ENCODE data around the gene RASSF5.
"Not testable (repeated sequence)": the region's sequence is repeated elsewhere in the genome, so short reads cannot be mapped to it uniquely, and the experiment has no call there.

Gene RASSF5

GRCh38 chr1:206476591-206476990 lies 30.7 kb upstream of the RASSF5 start:
- no peak for DNase-seq (ENCODE audit: low spot score)

- DNase-seq (ENCODE audit: low spot score), result no peak
Observed at GRCh38 chr1:206477110-206477509, 30.2 kb upstream of the RASSF5 start.

- DNase-seq (ENCODE audit: low spot score), result no peak
Observed at GRCh38 chr1:206477581-206478380, 29.6 kb upstream of the RASSF5 start.

- DNase-seq (ENCODE audit: low spot score), result no peak
Observed at GRCh38 chr1:206478746-206479145, 28.6 kb upstream of the RASSF5 start.

- DNase-seq (ENCODE audit: low spot score), result peak; percentile 87
Observed at GRCh38 chr1:206479183-206480125, 27.9 kb upstream of the RASSF5 start.

GRCh38 chr1:206480211-206480610 lies 27.1 kb upstream of the RASSF5 start:
- DNase-seq (ENCODE audit: low spot score), result no peak

- DNase-seq (ENCODE audit: low spot score), result no peak
Observed at GRCh38 chr1:206482611-206483010, 24.7 kb upstream of the RASSF5 start.

GRCh38 chr1:206483864-206484263 lies 23.5 kb upstream of the RASSF5 start:
- DNase-seq (ENCODE audit: low spot score), result not testable (repeated sequence)

- DNase-seq (ENCODE audit: low spot score), result no peak
Observed at GRCh38 chr1:206484901-206485300, 22.4 kb upstream of the RASSF5 start.

GRCh38 chr1:206486995-206487788 lies 20.1 kb upstream of the RASSF5 start:
- no peak for DNase-seq (ENCODE audit: low spot score)

- no peak for DNase-seq (ENCODE audit: low spot score)
Observed at GRCh38 chr1:206487970-206488369, 19.4 kb upstream of the RASSF5 start.

GRCh38 chr1:206488466-206488865 lies 18.9 kb upstream of the RASSF5 start:
- no peak for DNase-seq (ENCODE audit: low spot score)

- DNase-seq (ENCODE audit: low spot score), result peak; percentile 88
Observed at GRCh38 chr1:206489980-206490770, 17.2 kb upstream of the RASSF5 start.

- peak; percentile 70 for DNase-seq (ENCODE audit: low spot score)
Observed at GRCh38 chr1:206490771-206491405, 16.4 kb upstream of the RASSF5 start.

GRCh38 chr1:206491616-206492015 lies 15.7 kb upstream of the RASSF5 start:
- no peak for DNase-seq (ENCODE audit: low spot score)

GRCh38 chr1:206492589-206492988 lies 14.7 kb upstream of the RASSF5 start:
- DNase-seq (ENCODE audit: low spot score), result no peak

GRCh38 chr1:206493279-206493678 lies 14.1 kb upstream of the RASSF5 start:
- no peak for DNase-seq (ENCODE audit: low spot score)

- no peak for DNase-seq (ENCODE audit: low spot score)
Observed at GRCh38 chr1:206495011-206495461, 12.3 kb upstream of the RASSF5 start.

GRCh38 chr1:206495493-206496046 lies 11.8 kb upstream of the RASSF5 start:
- DNase-seq (ENCODE audit: low spot score), result peak; percentile 27

GRCh38 chr1:206496131-206496793 lies 11.1 kb upstream of the RASSF5 start:
- DNase-seq (ENCODE audit: low spot score), result no peak

All from hepatic stellate cell (primary cell).